Fibroblast of lung (primary cell): ENCODE measurements around the gene CDCA7L.

ENCODE experiments used
- EZH2 ChIP-seq: IDR thresholded peaks from 2 replicates; pipeline ENCODE4 v1.5.1; 2012; ENCODE audit warnings: low read length, control low read depth, mild to moderate bottlenecking; ENCODE audit errors: missing control alignments
- TF ChIP-seq, protein P1 (sequence below), 2 donors: IDR thresholded peaks in 1 of 2; conservative IDR thresholded peaks in 1 of 2; 1 replicate in 1 of 2; 2 replicates in 1 of 2; pipeline ENCODE4 v1.5.1; 2011 to 2012; ENCODE audit warnings: low read length in 2 of 2, control low read depth in 1 of 2, inconsistent platforms in 1 of 2, low read depth in 1 of 2, mild to moderate bottlenecking in 1 of 2

DNA sequence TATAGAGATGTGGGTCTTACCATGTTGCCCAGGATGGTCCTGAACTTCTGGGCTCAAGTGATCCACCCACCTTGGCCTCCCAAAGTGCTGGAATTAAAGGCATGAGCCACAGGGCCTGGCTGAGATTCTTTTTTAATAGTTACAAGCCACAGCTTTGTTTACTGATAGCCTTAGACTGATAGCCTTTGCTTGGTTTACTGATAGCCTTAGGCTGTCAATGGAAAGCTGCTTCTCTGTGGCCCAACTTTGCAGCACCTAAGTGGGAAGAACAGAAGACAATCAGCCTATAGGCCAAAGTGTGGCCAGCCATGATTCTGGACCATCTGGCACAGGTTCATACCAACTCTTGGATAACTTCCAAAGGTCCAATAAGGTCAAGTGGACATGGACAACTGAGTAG is 24.1 kb upstream of the CDCA7L start:
- TF ChIP-seq, protein P1, sequence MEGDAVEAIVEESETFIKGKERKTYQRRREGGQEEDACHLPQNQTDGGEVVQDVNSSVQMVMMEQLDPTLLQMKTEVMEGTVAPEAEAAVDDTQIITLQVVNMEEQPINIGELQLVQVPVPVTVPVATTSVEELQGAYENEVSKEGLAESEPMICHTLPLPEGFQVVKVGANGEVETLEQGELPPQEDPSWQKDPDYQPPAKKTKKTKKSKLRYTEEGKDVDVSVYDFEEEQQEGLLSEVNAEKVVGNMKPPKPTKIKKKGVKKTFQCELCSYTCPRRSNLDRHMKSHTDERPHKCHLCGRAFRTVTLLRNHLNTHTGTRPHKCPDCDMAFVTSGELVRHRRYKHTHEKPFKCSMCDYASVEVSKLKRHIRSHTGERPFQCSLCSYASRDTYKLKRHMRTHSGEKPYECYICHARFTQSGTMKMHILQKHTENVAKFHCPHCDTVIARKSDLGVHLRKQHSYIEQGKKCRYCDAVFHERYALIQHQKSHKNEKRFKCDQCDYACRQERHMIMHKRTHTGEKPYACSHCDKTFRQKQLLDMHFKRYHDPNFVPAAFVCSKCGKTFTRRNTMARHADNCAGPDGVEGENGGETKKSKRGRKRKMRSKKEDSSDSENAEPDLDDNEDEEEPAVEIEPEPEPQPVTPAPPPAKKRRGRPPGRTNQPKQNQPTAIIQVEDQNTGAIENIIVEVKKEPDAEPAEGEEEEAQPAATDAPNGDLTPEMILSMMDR (conservative IDR thresholded peaks at IDR 0.05 in 1 of 2, IDR thresholded peaks at IDR 0.05 in 1 of 2; ENCODE audit: low read depth in 1 of 2, low read length in 2 of 2), result no peak
- no peak for TF ChIP-seq EZH2
